DMS153 treated with DMSO at 0.1 percent for 48 hours (cell line): Measurements from ENCODE around the gene AGAP1.
"Not testable (repeated sequence)": the region's sequence is repeated elsewhere in the genome, so short reads cannot be mapped to it uniquely, and the experiment has no call there.

Experiments used
- DNase-seq: peaks from one replicate; lab custom pipeline; 2025; ENCODE audit not compliant: unreplicated experiment; lab: John Stamatoyannopoulos, UW

AGAP1 gene

GRCh38 chr2:235584638-235585007 lies 90.8 kb downstream of the AGAP1 start:
- DNase-seq, result no peak

GRCh38 chr2:235587202-235587601 lies 93.4 kb downstream of the AGAP1 start:
- no peak for DNase-seq

GRCh38 chr2:235588750-235589149 lies 94.9 kb downstream of the AGAP1 start:
- no peak for DNase-seq

GRCh38 chr2:235591231-235591730 lies 97.4 kb downstream of the AGAP1 start:
- DNase-seq, result no peak

GRCh38 chr2:235591921-235592320 lies 98.1 kb downstream of the AGAP1 start:
- DNase-seq, result no peak

- no peak for DNase-seq
Measured at GRCh38 chr2:235592430-235592829, 98.6 kb downstream of the AGAP1 start.

- no peak for DNase-seq
Measured at GRCh38 chr2:235592836-235593235, 99.0 kb downstream of the AGAP1 start.

GRCh38 chr2:235594041-235594440 lies 100.2 kb downstream of the AGAP1 start:
- DNase-seq, result peak; percentile 79

GRCh38 chr2:235594964-235595363 lies 101.1 kb downstream of the AGAP1 start:
- no peak for DNase-seq

- DNase-seq, result peak; percentile 46
Measured at GRCh38 chr2:235595422-235596010, 101.7 kb downstream of the AGAP1 start.

GRCh38 chr2:235596272-235596671 lies 102.4 kb downstream of the AGAP1 start:
- DNase-seq, result no peak

- no peak for DNase-seq
Measured at GRCh38 chr2:235597081-235597615, 103.3 kb downstream of the AGAP1 start.

- no peak for DNase-seq
Measured at GRCh38 chr2:235598026-235598425, 104.2 kb downstream of the AGAP1 start.

- no peak for DNase-seq
Measured at GRCh38 chr2:235598532-235599531, 105.0 kb downstream of the AGAP1 start.

- no peak for DNase-seq
Measured at GRCh38 chr2:235599596-235600338, 105.9 kb downstream of the AGAP1 start.

- no peak for DNase-seq
Measured at GRCh38 chr2:235600406-235600805, 106.6 kb downstream of the AGAP1 start.

- DNase-seq, result no peak
Measured at GRCh38 chr2:235600926-235601325, 107.1 kb downstream of the AGAP1 start.

- no peak for DNase-seq
Measured at GRCh38 chr2:235601960-235602704, 108.3 kb downstream of the AGAP1 start.

- DNase-seq, result not testable (repeated sequence)
Measured at GRCh38 chr2:235602971-235603370, 109.1 kb downstream of the AGAP1 start.

- DNase-seq, result no peak
Measured at GRCh38 chr2:235603659-235604058, 109.8 kb downstream of the AGAP1 start.
